ENCODE measurements around the gene ZNF12.
A peak's percentile ranks its signal among the peaks of the same experiment; 100 is the strongest.

The ZNF12 gene

GRCh38 chr7:6646465-6646864 lies 60.3 kb downstream of the ZNF12 start:
- no peak for DNase-seq

- no peak for DNase-seq
These were observed 62.0 kb downstream of the ZNF12 start for GRCh38 chr7:6644728-6645127.

- no peak for DNase-seq
These were observed 62.7 kb downstream of the ZNF12 start for GRCh38 chr7:6643915-6644625.

GRCh38 chr7:6642861-6643640 lies 63.7 kb downstream of the ZNF12 start:
- DNase-seq = no peak

DNA sequence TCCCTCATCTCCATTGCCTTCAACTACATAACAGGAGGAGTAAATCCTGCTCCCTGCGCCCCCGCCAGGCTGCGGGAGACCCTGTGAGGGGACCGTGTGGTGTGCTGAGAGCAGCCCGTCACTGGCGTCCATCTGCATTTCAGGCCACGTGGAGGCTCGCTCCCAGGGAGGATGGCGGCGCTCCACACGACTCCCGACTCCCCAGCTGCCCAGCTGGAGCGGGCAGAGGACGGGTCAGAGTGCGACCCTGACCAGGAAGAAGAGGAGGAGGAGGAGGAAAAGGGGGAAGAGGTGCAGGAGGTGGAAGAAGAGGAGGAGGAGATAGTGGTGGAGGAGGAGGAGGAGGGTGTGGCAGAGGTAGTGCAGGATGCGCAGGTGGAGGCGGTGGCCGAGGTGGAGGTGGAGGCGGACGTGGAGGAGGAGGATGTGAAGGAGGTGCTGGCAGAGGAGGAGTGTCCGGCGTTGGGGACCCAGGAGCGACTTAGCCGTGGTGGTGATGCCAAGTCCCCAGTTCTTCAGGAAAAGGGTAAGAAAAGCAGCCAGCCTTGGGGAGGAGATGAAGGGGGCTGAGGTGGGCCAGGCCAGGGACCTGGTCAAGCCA lies 64.4 kb downstream of the ZNF12 start:
- DNase-seq = no peak

- no peak for DNase-seq
These were observed 65.3 kb downstream of the ZNF12 start for GRCh38 chr7:6641305-6642035.

- peak; percentile 25 for DNase-seq
These were observed 66.5 kb downstream of the ZNF12 start for GRCh38 chr7:6640246-6640721.

DNA sequence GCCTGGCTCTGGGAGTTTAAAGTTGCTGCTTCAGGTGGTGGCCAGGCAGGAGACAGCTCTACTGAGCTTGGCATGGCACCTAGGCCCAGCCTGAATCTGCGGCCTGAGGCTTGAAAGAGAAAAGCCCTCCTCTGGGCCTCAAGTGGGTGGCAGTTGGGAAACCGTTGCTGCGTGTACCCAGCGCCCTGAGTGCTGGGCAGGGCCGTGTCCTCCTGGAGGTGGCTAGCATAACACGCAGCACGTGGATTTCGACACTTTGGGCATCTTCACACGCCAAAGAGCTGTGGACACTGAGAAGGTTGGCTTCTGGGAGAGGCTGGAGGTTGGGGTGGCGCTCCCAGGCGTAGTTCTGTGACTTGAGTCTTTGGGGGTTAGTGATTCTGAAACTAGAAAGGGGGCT lies 67.1 kb downstream of the ZNF12 start:
- no peak for DNase-seq

DNA sequence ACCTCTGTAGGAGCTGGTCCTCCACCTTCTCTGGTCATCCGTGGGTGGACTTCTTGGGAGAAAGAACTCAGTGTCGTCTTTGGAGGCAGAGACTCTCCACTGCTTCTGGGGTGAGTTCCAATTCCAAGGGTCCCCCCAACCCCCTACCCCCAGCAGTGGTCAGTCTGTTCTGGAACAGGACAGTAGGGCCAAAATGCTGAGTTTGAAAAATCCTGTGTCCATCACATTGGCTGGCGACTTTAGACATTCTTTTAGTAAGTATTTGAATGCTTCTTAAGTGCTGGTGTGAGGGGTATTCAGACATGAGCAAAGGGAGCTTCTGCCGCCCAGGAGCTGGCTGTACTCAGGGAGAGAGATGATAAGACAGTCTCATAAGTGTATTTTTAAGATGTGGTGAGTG lies 67.7 kb downstream of the ZNF12 start:
- no peak for DNase-seq

All from CD4-positive, alpha-beta T cell treated with Interleukin-15 for 1 hour (primary cell).